ENCODE results near the gene ADAM23.

The ADAM23 gene

GRCh38 chr2:206433190-206433589 is 10.1 kb upstream of the ADAM23 start:
- H2AFZ ChIP-seq (ENCODE audit: low read depth, low read length, severe bottlenecking), result no peak overlapping the region
- no peaks in the 10 kb centered on the region for H3K27me3 ChIP-seq (ENCODE audit: low read length)
- no peak overlapping the region for H3K4me2 ChIP-seq (ENCODE audit: low read depth, low read length, poor library complexity, severe bottlenecking)

GRCh38 chr2:206433686-206434085 is 9.6 kb upstream of the ADAM23 start:
- TF ChIP-seq EZH2phosphoT487 (conservative IDR thresholded peaks at IDR 0.05; ENCODE audit: low read length) (no peak), CTCF (IDR thresholded peaks at IDR 0.05; ENCODE audit: insufficient read depth, low read length, poor library complexity, severe bottlenecking) (no peak)
- H3F3A ChIP-seq (ENCODE audit: insufficient read depth), result no peaks in the 10 kb centered on the region
- no peak overlapping the region for H3K9ac ChIP-seq (ENCODE audit: low read length)
- H3K79me2 ChIP-seq (ENCODE audit: insufficient read depth, low read length), result no peaks in the 10 kb centered on the region
- no peaks in the 10 kb centered on the region for H3K27me3 ChIP-seq (ENCODE audit: low read length)
- H3K9me3 ChIP-seq (ENCODE audit: insufficient read depth, low read length), result no peaks in the 10 kb centered on the region
- H3K9me2 ChIP-seq (replicated peaks; ENCODE audit: insufficient read depth, low read length), result no peaks in the 10 kb centered on the region
- H3K36me3 ChIP-seq (ENCODE audit: low read length), result no peaks in the 10 kb centered on the region
- no peak overlapping the region for H2AFZ ChIP-seq (ENCODE audit: low read depth, low read length, severe bottlenecking)
- no peak overlapping the region for H3K4me2 ChIP-seq (ENCODE audit: low read depth, low read length, poor library complexity, severe bottlenecking)
- H3K27ac ChIP-seq (ENCODE audit: low read depth, low read length), result no peak overlapping the region
- no peaks in the 10 kb centered on the region for H4K20me1 ChIP-seq (ENCODE audit: low read depth, low read length)
- H3K4me3 ChIP-seq (ENCODE audit: insufficient read depth, low read length, poor library complexity, severe bottlenecking), result no peak overlapping the region

More at GRCh38 chr2:206433190-206433589, 10.1 kb upstream of the ADAM23 start:
- H3K27ac ChIP-seq (ENCODE audit: low read depth, low read length), result no peak overlapping the region
- H3K79me2 ChIP-seq (ENCODE audit: insufficient read depth, low read length), result no peaks in the 10 kb centered on the region
- H4K20me1 ChIP-seq (ENCODE audit: low read depth, low read length), result no peaks in the 10 kb centered on the region
- H3K36me3 ChIP-seq (ENCODE audit: low read length), result no peaks in the 10 kb centered on the region
- H3F3A ChIP-seq (ENCODE audit: insufficient read depth), result no peaks in the 10 kb centered on the region
- H3K9me3 ChIP-seq (ENCODE audit: insufficient read depth, low read length), result no peaks in the 10 kb centered on the region
- no peak overlapping the region for H3K4me3 ChIP-seq (ENCODE audit: insufficient read depth, low read length, poor library complexity, severe bottlenecking)
- H3K9me2 ChIP-seq (replicated peaks; ENCODE audit: insufficient read depth, low read length), result no peaks in the 10 kb centered on the region
- H3K9ac ChIP-seq (ENCODE audit: low read length), result no peak overlapping the region
- TF ChIP-seq EZH2phosphoT487 (conservative IDR thresholded peaks at IDR 0.05; ENCODE audit: low read length), result no peak
- no peak for TF ChIP-seq CTCF (IDR thresholded peaks at IDR 0.05; ENCODE audit: insufficient read depth, low read length, poor library complexity, severe bottlenecking)

- Histone ChIP-seq H3K9me2 (replicated peaks; ENCODE audit: insufficient read depth, low read length) (no peaks in the 10 kb centered on the region), H4K20me1 (ENCODE audit: low read depth, low read length) (no peaks in the 10 kb centered on the region), H3K36me3 (ENCODE audit: low read length) (no peaks in the 10 kb centered on the region), H3F3A (ENCODE audit: insufficient read depth) (no peaks in the 10 kb centered on the region), H3K79me2 (ENCODE audit: insufficient read depth, low read length) (no peaks in the 10 kb centered on the region), H3K9ac (ENCODE audit: low read length) (no peak overlapping the region), H3K9me3 (ENCODE audit: insufficient read depth, low read length) (no peaks in the 10 kb centered on the region), H3K4me2 (ENCODE audit: low read depth, low read length, poor library complexity, severe bottlenecking) (no peak overlapping the region), H3K27ac (ENCODE audit: low read depth, low read length) (no peak overlapping the region), H2AFZ (ENCODE audit: low read depth, low read length, severe bottlenecking) (no peak overlapping the region), H3K27me3 (ENCODE audit: low read length) (no peaks in the 10 kb centered on the region), H3K4me3 (ENCODE audit: insufficient read depth, low read length, poor library complexity, severe bottlenecking) (no peak overlapping the region)
- TF ChIP-seq EZH2phosphoT487 (conservative IDR thresholded peaks at IDR 0.05; ENCODE audit: low read length), result no peak
Measured at GRCh38 chr2:206435742-206436141, 7.6 kb upstream of the ADAM23 start.

GRCh38 chr2:206438196-206438724 is 5.1 kb upstream of the ADAM23 start:
- no peak for TF ChIP-seq CTCF (IDR thresholded peaks at IDR 0.05; ENCODE audit: insufficient read depth, low read length, poor library complexity, severe bottlenecking)
- no peak for TF ChIP-seq EZH2phosphoT487 (conservative IDR thresholded peaks at IDR 0.05; ENCODE audit: low read length)
- Histone ChIP-seq H2AFZ (ENCODE audit: low read depth, low read length, severe bottlenecking) (no peak overlapping the region), H3F3A (ENCODE audit: insufficient read depth) (0 out of 2 replicates have a peak, but pooled peaks cover 4% of the 10 kb centered on the region), H3K9ac (ENCODE audit: low read length) (no peak overlapping the region), H3K9me3 (ENCODE audit: insufficient read depth, low read length) (no peaks in the 10 kb centered on the region), H3K79me2 (ENCODE audit: insufficient read depth, low read length) (no peaks in the 10 kb centered on the region), H3K27me3 (ENCODE audit: low read length) (no peaks in the 10 kb centered on the region), H3K4me3 (ENCODE audit: insufficient read depth, low read length, poor library complexity, severe bottlenecking) (no peak overlapping the region), H3K9me2 (replicated peaks; ENCODE audit: insufficient read depth, low read length) (no peaks in the 10 kb centered on the region), H3K27ac (ENCODE audit: low read depth, low read length) (no peak overlapping the region), H4K20me1 (ENCODE audit: low read depth, low read length) (no peaks in the 10 kb centered on the region), H3K4me2 (ENCODE audit: low read depth, low read length, poor library complexity, severe bottlenecking) (no peak overlapping the region), H3K36me3 (ENCODE audit: low read length) (no peaks in the 10 kb centered on the region)
